ENCODE data around the gene KAT8. TPM values are rescaled to one million over a fixed set of nuclear protein-coding genes. Genes with fewer than 3 reads are reported as not detected.

Gene KAT8
- total RNA-seq, 1 experiment from 2014 or later = 42.0 TPM

DNA sequence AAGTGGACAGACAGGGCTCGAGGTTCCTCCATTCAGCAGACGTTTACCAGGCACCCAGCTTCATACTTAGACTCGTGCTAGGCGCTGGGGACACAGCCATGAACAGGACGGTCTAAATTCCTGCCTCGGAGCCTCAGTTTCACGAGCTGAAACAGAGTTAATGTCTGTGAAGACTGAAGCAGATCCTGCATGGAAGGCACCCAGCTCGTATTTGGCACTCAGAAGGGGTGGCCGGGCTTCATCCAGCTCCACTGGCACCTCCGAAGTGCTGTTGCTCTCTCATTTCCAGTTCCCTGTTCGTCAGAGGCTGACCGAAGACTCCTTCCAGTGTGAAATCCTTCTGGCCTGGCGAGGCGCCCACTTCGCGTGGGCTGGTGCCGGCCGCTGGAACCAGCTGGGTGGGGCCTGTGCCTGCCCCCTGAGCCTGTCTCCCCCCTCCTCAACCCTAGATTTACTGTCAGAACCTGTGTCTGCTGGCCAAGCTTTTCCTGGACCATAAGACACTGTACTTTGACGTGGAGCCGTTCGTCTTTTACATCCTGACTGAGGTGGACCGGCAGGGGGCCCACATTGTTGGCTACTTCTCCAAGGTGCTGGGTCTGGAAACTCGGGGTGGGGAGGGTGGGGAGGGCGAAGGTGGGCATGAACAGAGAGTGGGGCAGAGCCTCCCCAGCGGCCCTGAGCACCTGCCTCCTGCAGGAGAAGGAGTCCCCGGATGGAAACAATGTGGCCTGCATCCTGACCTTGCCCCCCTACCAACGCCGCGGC lies 12.3 kb downstream of the KAT8 start:
- intact Hi-C loops (cut with micrococcal nuclease) = no loop called here
- CTCF ChIA-PET = interaction anchor here (0.5 to 1.8 kb wide), 4 partner anchors 9 to 170 kb away, joined by 3 to 4 read pairs (median 4); no protein-coding TSS in a partner anchor
- H3K36me3 Mint-ChIP-seq (ENCODE audit: insufficient read depth, unreplicated experiment) = peaks cover 36% of the 10 kb centered on the region
- POLR2A ChIA-PET = interaction anchor here (0.7 to 12.0 kb wide), 3 partner anchors 9 to 13 kb away, joined by 3 to 201 read pairs (median 4); partner anchors contain the start of gene KAT8
- no TSS peak for BruUV-seq (replicated peaks)
- no peaks in the 10 kb centered on the region for H3K9me3 Mint-ChIP-seq (ENCODE audit: unreplicated experiment)
- DNase-seq (ENCODE audit: unreplicated experiment) = no peak
- TF ChIP-seq, protein P1, sequence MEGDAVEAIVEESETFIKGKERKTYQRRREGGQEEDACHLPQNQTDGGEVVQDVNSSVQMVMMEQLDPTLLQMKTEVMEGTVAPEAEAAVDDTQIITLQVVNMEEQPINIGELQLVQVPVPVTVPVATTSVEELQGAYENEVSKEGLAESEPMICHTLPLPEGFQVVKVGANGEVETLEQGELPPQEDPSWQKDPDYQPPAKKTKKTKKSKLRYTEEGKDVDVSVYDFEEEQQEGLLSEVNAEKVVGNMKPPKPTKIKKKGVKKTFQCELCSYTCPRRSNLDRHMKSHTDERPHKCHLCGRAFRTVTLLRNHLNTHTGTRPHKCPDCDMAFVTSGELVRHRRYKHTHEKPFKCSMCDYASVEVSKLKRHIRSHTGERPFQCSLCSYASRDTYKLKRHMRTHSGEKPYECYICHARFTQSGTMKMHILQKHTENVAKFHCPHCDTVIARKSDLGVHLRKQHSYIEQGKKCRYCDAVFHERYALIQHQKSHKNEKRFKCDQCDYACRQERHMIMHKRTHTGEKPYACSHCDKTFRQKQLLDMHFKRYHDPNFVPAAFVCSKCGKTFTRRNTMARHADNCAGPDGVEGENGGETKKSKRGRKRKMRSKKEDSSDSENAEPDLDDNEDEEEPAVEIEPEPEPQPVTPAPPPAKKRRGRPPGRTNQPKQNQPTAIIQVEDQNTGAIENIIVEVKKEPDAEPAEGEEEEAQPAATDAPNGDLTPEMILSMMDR (IDR thresholded peaks at IDR 0.05; ENCODE audit: unreplicated experiment) = no peak
- H3K4me3 Mint-ChIP-seq (ENCODE audit: unreplicated experiment) = no peak overlapping the region
- H3K27me3 Mint-ChIP-seq (ENCODE audit: insufficient read depth, unreplicated experiment) = no peaks in the 10 kb centered on the region
- no peak overlapping the region for H3K27ac Mint-ChIP-seq (ENCODE audit: low read depth, unreplicated experiment)
- peaks cover 10% of the 10 kb centered on the region for H3K4me1 Mint-ChIP-seq (ENCODE audit: insufficient read depth, unreplicated experiment)

DNA sequence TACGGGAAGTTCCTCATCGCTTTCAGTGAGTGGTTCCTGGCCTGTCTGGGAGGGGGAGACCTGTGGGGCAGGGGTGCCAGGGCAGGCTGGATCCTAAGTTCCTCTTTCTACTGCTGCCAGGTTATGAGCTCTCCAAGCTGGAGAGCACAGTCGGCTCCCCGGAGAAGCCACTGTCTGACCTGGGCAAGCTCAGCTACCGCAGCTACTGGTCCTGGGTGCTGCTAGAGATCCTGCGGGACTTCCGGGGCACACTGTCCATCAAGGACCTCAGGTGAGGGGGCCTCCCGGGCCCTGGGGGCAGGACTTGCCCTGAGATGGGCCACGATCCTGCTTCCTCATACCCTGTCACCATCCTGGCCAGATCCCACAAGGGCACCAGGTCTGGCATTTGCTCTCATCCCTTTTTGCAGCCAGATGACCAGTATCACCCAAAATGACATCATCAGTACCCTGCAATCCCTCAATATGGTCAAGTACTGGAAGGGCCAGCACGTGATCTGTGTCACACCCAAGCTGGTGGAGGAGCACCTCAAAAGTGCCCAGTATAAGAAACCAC lies 12.9 kb downstream of the KAT8 start:
- ChIA-PET CTCF (interaction anchor here (0.5 to 1.8 kb wide), 3 partner anchors 9 to 165 kb away, joined by 3 to 6 read pairs (median 4); no protein-coding TSS in a partner anchor), POLR2A (interaction anchor here (1.3 to 12.0 kb wide), 3 partner anchors 11 to 34 kb away, joined by 6 to 201 read pairs (median 7); partner anchors contain the start of gene KAT8)
- Mint-ChIP-seq H3K4me3 (ENCODE audit: unreplicated experiment) (no peak overlapping the region), H3K36me3 (ENCODE audit: insufficient read depth, unreplicated experiment) (peaks cover 36% of the 10 kb centered on the region), H3K27ac (ENCODE audit: low read depth, unreplicated experiment) (no peak overlapping the region), H3K4me1 (ENCODE audit: insufficient read depth, unreplicated experiment) (peaks cover 10% of the 10 kb centered on the region), H3K9me3 (ENCODE audit: unreplicated experiment) (no peaks in the 10 kb centered on the region), H3K27me3 (ENCODE audit: insufficient read depth, unreplicated experiment) (no peaks in the 10 kb centered on the region)
- BruUV-seq (replicated peaks) = no TSS peak
- TF ChIP-seq, protein P1 (IDR thresholded peaks at IDR 0.05; ENCODE audit: unreplicated experiment) = no peak
- intact Hi-C loops (cut with micrococcal nuclease) = no loop called here
- DNase-seq (ENCODE audit: unreplicated experiment) = no peak

DNA sequence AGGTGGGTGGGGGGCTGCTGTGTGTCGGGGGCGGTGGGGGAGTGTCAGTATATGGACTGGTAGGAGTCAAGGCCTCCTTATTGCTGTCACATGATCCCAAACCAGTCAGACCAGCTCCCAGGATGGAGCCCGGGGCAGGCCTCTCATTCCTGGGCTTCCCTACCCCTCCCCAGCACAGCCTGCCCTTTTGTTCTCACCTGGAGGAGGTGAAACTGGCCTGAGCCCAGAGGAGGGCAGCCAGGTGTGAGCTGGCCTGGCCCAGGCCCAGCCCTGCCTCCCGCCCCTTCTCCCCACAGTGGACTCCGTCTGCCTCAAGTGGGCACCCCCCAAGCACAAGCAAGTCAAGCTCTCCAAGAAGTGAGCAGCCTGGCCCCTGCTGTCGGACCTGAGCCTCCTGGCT lies 13.4 kb downstream of the KAT8 start:
- H3K4me3 Mint-ChIP-seq (ENCODE audit: unreplicated experiment) = no peak overlapping the region
- intact Hi-C loops (cut with micrococcal nuclease) = no loop called here

More for the DNA sequence above, 13.4 kb downstream of the KAT8 start:
- Mint-ChIP-seq H3K36me3 (ENCODE audit: insufficient read depth, unreplicated experiment) (peaks cover 32% of the 10 kb centered on the region), H3K9me3 (ENCODE audit: unreplicated experiment) (no peaks in the 10 kb centered on the region), H3K4me1 (ENCODE audit: insufficient read depth, unreplicated experiment) (peaks cover 15% of the 10 kb centered on the region), H3K27ac (ENCODE audit: low read depth, unreplicated experiment) (no peak overlapping the region), H3K27me3 (ENCODE audit: insufficient read depth, unreplicated experiment) (no peaks in the 10 kb centered on the region)
- TF ChIP-seq, protein P1 (IDR thresholded peaks at IDR 0.05; ENCODE audit: unreplicated experiment) = no peak
- ChIA-PET CTCF (interaction anchor here (0.5 to 0.8 kb wide), 3 partner anchors 9 to 164 kb away, joined by 3 to 6 read pairs (median 3); partner anchors contain the start of gene BCKDK), POLR2A (interaction anchor here (1.3 to 12.0 kb wide), 3 partner anchors 11 to 35 kb away, joined by 6 to 201 read pairs (median 7); partner anchors contain the start of gene KAT8)
- BruUV-seq (replicated peaks) = no TSS peak
- DNase-seq (ENCODE audit: unreplicated experiment) = peak; percentile 59
